Activated naive CD4-positive, alpha-beta T cell treated with anti-CD3 and anti-CD28 coated beads for 36 hours (primary cell): ENCODE measurements around the gene FLT1. TPM values are rescaled to one million over a fixed set of nuclear protein-coding genes. Genes with fewer than 3 reads are reported as not detected.

Experiments
- CTCF ChIA-PET: fragments of 350-600 bp; sonication (Branson Sonifier 250); formaldehyde crosslinking; loops from one replicate; lab custom pipeline; 2021; ENCODE audit warnings: antibody characterized with exemption; lab: Charles Lee
- DNase-seq: peaks from one replicate; pipeline ENCODE4 v3.0.0-alpha.2; 2020
- H3K27ac Mint-ChIP-seq: one replicate; pipeline ENCODE4 v1.8.0; 2021; ENCODE audit warnings: mild to moderate bottlenecking, mixed read lengths
- H3K27me3 Mint-ChIP-seq: one replicate; pipeline ENCODE4 v1.8.0; 2021; ENCODE audit warnings: low read depth, mixed read lengths
- H3K36me3 Mint-ChIP-seq: one replicate; pipeline ENCODE4 v1.8.0; 2021; ENCODE audit warnings: low read depth, mixed read lengths
- H3K4me1 Mint-ChIP-seq: one replicate; pipeline ENCODE4 v1.8.0; 2021; ENCODE audit warnings: low read depth, mixed read lengths
- H3K4me3 Mint-ChIP-seq: one replicate; pipeline ENCODE4 v1.8.0; 2021; ENCODE audit warnings: mild to moderate bottlenecking, moderate library complexity, mixed read lengths
- H3K9me3 Mint-ChIP-seq: one replicate; pipeline ENCODE4 v1.8.0; 2021; ENCODE audit warnings: mixed read lengths
- intact Hi-C: fragments of 100-400 bp; cut with micrococcal nuclease; formaldehyde crosslinking; loops from one replicate; pipeline ENCODE4 v1.15.1; 2023
- total RNA-seq, 2 experiments: library from RNA; stranded (reverse); gene quantifications; one replicate each; pipeline ENCODE4 v1.2.3, GENCODE V29; 2021

The FLT1 gene
- total RNA-seq, 2 experiments from 2014 or later: 21.8 to 21.9 TPM

DNA sequence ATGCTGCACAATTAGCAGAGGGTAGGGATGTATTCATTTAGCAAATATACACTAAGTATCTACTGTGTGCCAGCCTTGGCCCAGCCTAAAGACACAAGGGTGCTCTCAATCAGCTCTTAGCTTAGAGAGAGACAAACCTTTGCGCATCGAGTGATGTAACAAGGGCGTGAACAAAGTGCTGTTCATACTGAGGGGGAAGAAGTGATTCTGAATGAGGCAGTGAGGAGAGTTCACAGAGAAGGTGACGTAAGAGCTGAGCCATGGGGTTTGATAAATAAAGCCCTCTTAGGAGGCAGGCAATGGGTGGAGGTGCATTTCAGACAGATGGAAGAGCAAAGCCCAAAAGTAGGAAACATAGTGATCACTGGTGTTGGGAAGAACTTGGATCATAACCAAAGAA is 68.5 kb downstream of the FLT1 start:
- no peak for DNase-seq
- intact Hi-C loops: no loop called here
- CTCF ChIA-PET: interaction anchor here (0.6 kb wide), 1 partner anchor 58 kb away, joined by 3 read pairs; no protein-coding TSS in a partner anchor
- peaks cover 23% of the 10 kb centered on the region for H3K36me3 Mint-ChIP-seq
- H3K27ac Mint-ChIP-seq: no peak overlapping the region
- H3K27me3 Mint-ChIP-seq: peaks cover 2% of the 10 kb centered on the region
- no peaks in the 10 kb centered on the region for H3K9me3 Mint-ChIP-seq
- no peak overlapping the region for H3K4me3 Mint-ChIP-seq
- H3K4me1 Mint-ChIP-seq: peaks cover 12% of the 10 kb centered on the region

- intact Hi-C loops: no loop called here
- peaks cover 23% of the 10 kb centered on the region for H3K36me3 Mint-ChIP-seq
- H3K9me3 Mint-ChIP-seq: no peaks in the 10 kb centered on the region
- no peak for DNase-seq
- peaks cover 2% of the 10 kb centered on the region for H3K27me3 Mint-ChIP-seq
- no peak overlapping the region for H3K27ac Mint-ChIP-seq
- H3K4me1 Mint-ChIP-seq: peaks cover 12% of the 10 kb centered on the region
- CTCF ChIA-PET: interaction anchor here (0.6 kb wide), 1 partner anchor 57 kb away, joined by 3 read pairs; no protein-coding TSS in a partner anchor
- H3K4me3 Mint-ChIP-seq: no peak overlapping the region
Observed at GRCh38 chr13:28425793-28426192, 69.1 kb downstream of the FLT1 start.

- CTCF ChIA-PET: no interaction called here
- no peak overlapping the region for H3K27ac Mint-ChIP-seq
- no peaks in the 10 kb centered on the region for H3K9me3 Mint-ChIP-seq
- peaks cover 12% of the 10 kb centered on the region for H3K4me1 Mint-ChIP-seq
- intact Hi-C loops: no loop called here
- DNase-seq: no peak
- peaks cover 2% of the 10 kb centered on the region for H3K27me3 Mint-ChIP-seq
- H3K36me3 Mint-ChIP-seq: peaks cover 20% of the 10 kb centered on the region
- no peak overlapping the region for H3K4me3 Mint-ChIP-seq
Observed at GRCh38 chr13:28424541-28424940, 70.4 kb downstream of the FLT1 start.

GRCh38 chr13:28423010-28423409 is 71.9 kb downstream of the FLT1 start:
- intact Hi-C loops: no loop called here
- Mint-ChIP-seq H3K4me1 (peaks cover 12% of the 10 kb centered on the region), H3K27ac (no peak overlapping the region), H3K9me3 (no peaks in the 10 kb centered on the region), H3K27me3 (peaks cover 2% of the 10 kb centered on the region), H3K4me3 (no peak overlapping the region), H3K36me3 (peaks cover 23% of the 10 kb centered on the region)
- CTCF ChIA-PET: no interaction called here
- peak; percentile 8 for DNase-seq

DNA sequence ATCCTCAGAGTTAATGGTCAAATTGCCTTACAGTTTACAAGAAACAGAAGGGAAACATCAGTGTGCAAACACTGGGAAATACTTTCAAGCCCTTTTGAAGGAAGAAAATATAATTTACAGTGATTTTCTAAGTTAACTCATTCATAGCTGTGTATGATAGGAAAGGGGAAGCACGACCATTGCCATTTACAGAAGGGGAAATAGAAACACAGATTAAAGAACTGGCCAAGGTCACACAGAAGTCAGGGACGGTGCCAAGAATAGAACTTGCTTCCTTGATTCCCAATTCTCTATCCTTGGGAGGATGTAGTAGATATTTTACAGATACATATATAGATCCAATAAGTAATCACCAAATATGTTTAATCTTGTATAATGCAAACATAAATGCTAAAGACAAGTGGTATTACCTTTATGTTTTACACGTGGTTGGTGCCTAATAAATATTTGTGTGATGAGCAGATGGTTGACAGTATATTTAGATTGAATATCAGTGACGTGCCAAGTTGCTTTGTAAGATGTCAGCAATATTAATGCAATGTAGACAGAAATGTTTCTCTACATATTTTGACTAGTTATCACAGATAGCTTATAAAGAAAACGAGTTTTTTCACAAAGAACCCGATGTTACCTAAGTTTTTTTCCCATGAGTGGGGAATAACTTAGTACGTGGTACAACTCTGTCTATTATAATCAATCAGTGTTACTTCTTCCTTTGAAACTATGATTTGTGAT is 73.1 kb downstream of the FLT1 start:
- no peak for DNase-seq
- H3K4me1 Mint-ChIP-seq: peaks cover 12% of the 10 kb centered on the region
- no peak overlapping the region for H3K4me3 Mint-ChIP-seq
- no peaks in the 10 kb centered on the region for H3K9me3 Mint-ChIP-seq
- H3K27me3 Mint-ChIP-seq: peaks cover 2% of the 10 kb centered on the region
- intact Hi-C loops: no loop called here
- CTCF ChIA-PET: no interaction called here
- H3K27ac Mint-ChIP-seq: no peak overlapping the region
- H3K36me3 Mint-ChIP-seq: peaks cover 19% of the 10 kb centered on the region

DNA sequence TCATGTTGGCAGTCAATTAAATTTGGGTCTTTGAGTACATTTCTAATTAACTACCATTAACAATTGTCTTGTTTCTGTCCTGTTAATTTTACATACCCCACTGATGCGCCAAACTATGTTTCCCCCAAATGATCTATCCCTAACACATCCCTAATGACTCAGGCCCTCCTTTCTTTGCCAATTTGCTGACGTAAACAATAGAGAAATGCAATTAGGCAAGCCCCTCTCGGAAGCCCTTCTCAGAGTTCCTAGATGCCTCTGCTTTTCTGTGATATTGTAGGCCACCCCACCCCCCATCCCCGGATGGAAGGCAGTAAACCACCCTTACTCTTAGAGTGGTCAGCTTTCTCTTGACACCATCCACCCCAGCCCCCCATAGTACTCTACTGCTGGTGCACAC is 74.2 kb downstream of the FLT1 start:
- Mint-ChIP-seq H3K4me1 (peaks cover 12% of the 10 kb centered on the region), H3K4me3 (no peak overlapping the region), H3K36me3 (peaks cover 13% of the 10 kb centered on the region), H3K9me3 (no peaks in the 10 kb centered on the region), H3K27ac (no peak overlapping the region), H3K27me3 (no peaks in the 10 kb centered on the region)
- no peak for DNase-seq
- CTCF ChIA-PET: no interaction called here
- intact Hi-C loops: no loop called here

DNA sequence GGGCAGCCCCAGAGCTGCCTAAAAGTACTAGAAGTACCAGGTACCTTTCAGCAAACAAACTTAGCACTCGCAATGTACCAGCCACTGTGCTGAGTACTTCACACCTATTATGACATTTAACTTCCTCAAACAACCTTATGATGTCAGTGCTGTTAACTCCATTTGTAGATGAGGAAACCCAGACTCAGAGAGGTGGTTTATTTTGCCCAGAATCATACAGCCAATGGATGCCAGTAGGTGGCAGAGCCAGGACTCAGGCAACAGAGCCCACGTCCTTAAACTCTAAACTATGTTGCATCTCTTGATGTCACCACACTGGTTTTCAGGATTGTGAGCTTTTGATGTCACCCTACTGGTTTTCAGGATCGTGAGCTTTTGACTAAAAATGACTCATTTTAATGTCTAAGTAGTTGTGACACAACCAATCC is 78.9 kb downstream of the FLT1 start:
- Mint-ChIP-seq H3K4me1 (no peaks in the 10 kb centered on the region), H3K4me3 (no peak overlapping the region), H3K9me3 (no peaks in the 10 kb centered on the region), H3K27me3 (peaks cover 2% of the 10 kb centered on the region), H3K27ac (no peak overlapping the region), H3K36me3 (peaks cover 13% of the 10 kb centered on the region)
- CTCF ChIA-PET: interaction anchor here (0.6 kb wide), 2 partner anchors 221 to 1282 kb away, joined by 3 read pairs; no protein-coding TSS in a partner anchor
- intact Hi-C loops: loop anchor here (2.0 to 5.0 kb wide), 2 partner anchors 71 to 221 kb away; no protein-coding TSS in a partner anchor
- peak; percentile 27 for DNase-seq

- Mint-ChIP-seq H3K9me3 (no peaks in the 10 kb centered on the region), H3K27ac (no peak overlapping the region), H3K27me3 (peaks cover 2% of the 10 kb centered on the region), H3K4me1 (peaks cover 11% of the 10 kb centered on the region), H3K36me3 (peaks cover 13% of the 10 kb centered on the region), H3K4me3 (no peak overlapping the region)
- intact Hi-C loops: no loop called here
- no peak for DNase-seq
- CTCF ChIA-PET: interaction anchor here (0.8 kb wide), 1 partner anchor 126 kb away, joined by 4 read pairs; no protein-coding TSS in a partner anchor
Observed at GRCh38 chr13:28413999-28414398, 80.9 kb downstream of the FLT1 start.

- Mint-ChIP-seq H3K36me3 (peaks cover 10% of the 10 kb centered on the region), H3K9me3 (no peaks in the 10 kb centered on the region), H3K27ac (no peak overlapping the region), H3K27me3 (peaks cover 2% of the 10 kb centered on the region), H3K4me3 (no peak overlapping the region), H3K4me1 (peaks cover 19% of the 10 kb centered on the region)
- intact Hi-C loops: no loop called here
- DNase-seq: no peak
- CTCF ChIA-PET: no interaction called here
Observed at GRCh38 chr13:28412981-28413380, 81.9 kb downstream of the FLT1 start.

DNA sequence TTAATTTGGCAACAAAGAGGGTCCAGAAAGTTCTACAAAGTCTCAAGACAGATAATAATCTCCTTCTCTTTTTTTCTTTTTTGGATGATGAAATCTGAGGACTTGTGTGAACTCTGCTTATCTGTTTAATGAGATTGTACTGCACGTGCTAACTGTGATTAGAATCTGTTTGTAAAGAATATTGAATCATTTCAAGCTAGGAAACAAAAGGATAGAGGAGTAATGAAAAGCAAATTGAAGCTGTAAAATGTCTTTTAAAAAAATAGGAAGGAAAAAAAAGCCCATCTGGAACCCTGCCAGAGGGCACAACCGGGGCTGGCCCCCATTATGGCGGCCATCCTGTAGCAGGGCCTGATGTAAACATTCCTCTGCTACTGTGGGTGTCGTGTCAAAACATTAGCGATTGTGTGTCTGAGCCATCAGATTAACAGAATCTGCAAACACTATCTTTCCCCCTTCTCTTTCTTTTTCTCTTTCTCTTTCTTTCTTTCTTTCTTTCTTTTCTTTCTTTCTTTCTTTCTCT is 83.0 kb downstream of the FLT1 start:
- CTCF ChIA-PET: no interaction called here
- Mint-ChIP-seq H3K27ac (no peak overlapping the region), H3K4me1 (peaks cover 19% of the 10 kb centered on the region), H3K4me3 (no peak overlapping the region), H3K9me3 (no peaks in the 10 kb centered on the region), H3K36me3 (peaks cover 4% of the 10 kb centered on the region), H3K27me3 (peaks cover 2% of the 10 kb centered on the region)
- no peak for DNase-seq
- intact Hi-C loops: no loop called here

DNA sequence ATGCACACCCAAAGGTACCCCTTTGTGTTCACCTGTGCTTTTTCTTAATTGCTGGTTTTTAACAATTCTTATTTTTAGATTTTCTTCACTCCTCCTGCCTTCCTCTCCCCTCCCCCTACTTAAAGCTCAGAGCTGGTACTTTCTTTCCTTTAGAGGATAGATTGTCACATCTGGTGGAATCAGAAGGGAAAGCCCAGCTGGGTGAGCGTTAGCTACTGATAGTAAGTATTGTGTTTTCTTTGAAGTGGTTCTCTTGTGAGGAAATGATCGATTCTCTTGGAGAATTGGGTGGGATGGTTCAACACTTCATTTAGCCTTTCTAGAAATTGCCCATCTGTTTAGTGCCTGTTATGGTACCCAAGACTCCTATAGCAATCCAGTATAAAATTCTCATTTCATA is 84.8 kb downstream of the FLT1 start:
- H3K27ac Mint-ChIP-seq: no peak overlapping the region
- CTCF ChIA-PET: no interaction called here
- no peak for DNase-seq
- H3K36me3 Mint-ChIP-seq: peaks cover 5% of the 10 kb centered on the region
- H3K9me3 Mint-ChIP-seq: no peaks in the 10 kb centered on the region
- H3K4me3 Mint-ChIP-seq: no peak overlapping the region
- peaks cover 19% of the 10 kb centered on the region for H3K4me1 Mint-ChIP-seq
- H3K27me3 Mint-ChIP-seq: peaks cover 2% of the 10 kb centered on the region
- intact Hi-C loops: no loop called here

DNA sequence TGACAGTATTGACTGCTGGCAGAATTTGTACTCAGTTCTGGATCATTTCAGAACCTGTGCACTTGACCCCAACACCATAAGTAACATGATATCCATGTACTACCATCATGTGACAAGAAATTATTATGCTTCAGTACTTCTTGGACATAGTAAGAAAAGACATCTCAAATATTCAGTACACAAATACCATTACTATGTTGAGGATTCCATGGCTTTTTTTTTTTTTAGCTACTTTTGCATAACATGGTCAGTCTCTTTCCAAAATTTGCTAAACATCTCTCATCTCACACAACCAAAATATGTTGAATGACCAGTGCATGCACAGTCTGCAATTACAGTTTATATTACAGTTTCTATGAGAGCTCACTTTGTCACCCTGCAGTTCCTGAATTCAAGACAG is 85.3 kb downstream of the FLT1 start:
- peaks cover 19% of the 10 kb centered on the region for H3K4me1 Mint-ChIP-seq
- CTCF ChIA-PET: no interaction called here
- no peak for DNase-seq
- no peak overlapping the region for H3K4me3 Mint-ChIP-seq
- H3K36me3 Mint-ChIP-seq: peaks cover 5% of the 10 kb centered on the region
- no peaks in the 10 kb centered on the region for H3K9me3 Mint-ChIP-seq
- H3K27me3 Mint-ChIP-seq: peaks cover 2% of the 10 kb centered on the region
- H3K27ac Mint-ChIP-seq: no peak overlapping the region
- intact Hi-C loops: loop anchor here (10.0 kb wide), 1 partner anchor 385 kb away; no protein-coding TSS in a partner anchor
